Gastrocnemius medialis (tissue), 4 donors: Measurements from ENCODE around the gene LGI1. TPM values are rescaled to one million over a fixed set of nuclear protein-coding genes. Genes with fewer than 3 reads are reported as not detected.

ENCODE experiments used
- ATAC-seq, 2 donors: fragments of 150-250 bp; one replicate each; pipeline ENCODE4 v1.9.1; 2016
- DNase-seq, 2 donors: peaks; one replicate each; pipeline ENCODE4 v3.0.0-alpha.2; 2019
- H3K27ac ChIP-seq, 4 donors: fragments of 200-600 bp; sonication (generic); 1 replicate in 1 of 4; 2 replicates in 3 of 4; pipeline ENCODE4 v1.5.1; 2016 to 2018; ENCODE audit warnings: mild to moderate bottlenecking in 2 of 4, moderate library complexity in 1 of 4
- H3K27me3 ChIP-seq, 3 donors: fragments of 200-600 bp; sonication (generic) in 2 of 3; 1 replicate in 1 of 3; 2 replicates in 2 of 3; pipeline versions ENCODE4 v1.5.1 to v1.6.0; 2016 to 2019; ENCODE audit warnings: mild to moderate bottlenecking in 1 of 3, moderate library complexity in 1 of 3
- H3K36me3 ChIP-seq, 2 donors: fragments of 200-600 bp; sonication (generic) in 1 of 2; one replicate each; pipeline ENCODE4 v1.5.1; 2017 to 2018
- H3K4me1 ChIP-seq, 2 donors: fragments of 200-600 bp; sonication (generic) in 1 of 2; one replicate each; pipeline ENCODE4 v1.5.1; 2016 to 2017; ENCODE audit warnings: mild to moderate bottlenecking in 2 of 2
- H3K4me3 ChIP-seq, 4 donors: fragments of 200-600 bp; sonication (generic) in 3 of 4; 1 replicate in 1 of 4; 2 replicates in 3 of 4; pipeline ENCODE4 v1.5.1; 2016 to 2019; ENCODE audit warnings: mild to moderate bottlenecking in 2 of 4
- H3K9me3 ChIP-seq, 3 donors: fragments of 200-600 bp; sonication (generic) in 2 of 3; 1 replicate in 1 of 3; 2 replicates in 2 of 3; pipeline ENCODE4 v1.5.1; 2016 to 2019
- CTCF ChIP-seq, 5 experiments: fragments of 450-650 bp in 3 of 5; fragments of 200-600 bp in 2 of 5; sonication (generic) in 2 of 5; IDR thresholded peaks in 4 of 5; conservative IDR thresholded peaks in 1 of 5; 1 replicate in 4 of 5; 2 replicates in 1 of 5; pipeline ENCODE4 v1.5.1; 2016 to 2019; ENCODE audit warnings: antibody characterized with exemption in 5 of 5, mild to moderate bottlenecking in 3 of 5, moderate library complexity in 3 of 5
- POLR2A ChIP-seq, 2 donors: fragments of 450-650 bp; IDR thresholded peaks; one replicate each; pipeline ENCODE4 v1.6.1; 2017; ENCODE audit warnings: antibody characterized with exemption in 2 of 2, mild to moderate bottlenecking in 2 of 2, moderate library complexity in 2 of 2
- in situ Hi-C, 4 donors: fragments of 200-750 bp; cut with MboI; loops; one replicate each; pipeline versions ENCODE4 v1.15.0 to v1.8.0; 2017; ENCODE audit warnings: low sequenced_read_pairs in 4 of 4
- intact Hi-C: fragments of 100-400 bp; cut with DNase I; formaldehyde crosslinking; loops from one replicate; pipeline ENCODE4 v1.15.1; 2023; ENCODE audit warnings: low total_unique reads
- total RNA-seq, 4 donors: library from RNA; depleted of rRNA; stranded (reverse); fragments of >200 nt; gene quantifications; one replicate each; pipeline versions ENCODE4 v1.1.0 to v1.2.3, GENCODE V29; 2016

LGI1 gene
- total RNA-seq, 4 donors from 2014 or later: 0.33 to 12.6 TPM; not detected in 2

GRCh38 chr10:93775356-93775755 lies 17.6 kb downstream of the LGI1 start:
- ATAC-seq: no peak
- no peaks in the 10 kb centered on the region for H3K27me3 ChIP-seq
- in situ Hi-C loops: no loop called here
- H3K4me3 ChIP-seq: no peak overlapping the region
- DNase-seq: no peak
- H3K9me3 ChIP-seq: no peaks in the 10 kb centered on the region
- intact Hi-C loops: no loop called here
- no peaks in the 10 kb centered on the region for H3K4me1 ChIP-seq
- no peak overlapping the region for H3K27ac ChIP-seq
- TF ChIP-seq CTCF (IDR thresholded peaks at IDR 0.05 in 4 of 5, conservative IDR thresholded peaks at IDR 0.05 in 1 of 5) (no peak), POLR2A (IDR thresholded peaks at IDR 0.05) (no peak)
- H3K36me3 ChIP-seq: no peaks in the 10 kb centered on the region

- Histone ChIP-seq H3K36me3 (no peaks in the 10 kb centered on the region), H3K27ac (no peak overlapping the region), H3K9me3 (no peaks in the 10 kb centered on the region), H3K27me3 (no peaks in the 10 kb centered on the region), H3K4me3 (no peak overlapping the region), H3K4me1 (no peaks in the 10 kb centered on the region)
- intact Hi-C loops: no loop called here
- in situ Hi-C loops: no loop called here
- TF ChIP-seq CTCF (IDR thresholded peaks at IDR 0.05 in 4 of 5, conservative IDR thresholded peaks at IDR 0.05 in 1 of 5): no peak
- no peak for TF ChIP-seq POLR2A (IDR thresholded peaks at IDR 0.05)
- no peak for ATAC-seq
- DNase-seq: no peak
Observed at GRCh38 chr10:93777092-93777491, 19.4 kb downstream of the LGI1 start.

- ATAC-seq: no peak
Observed at GRCh38 chr10:93784059-93784458, 26.3 kb downstream of the LGI1 start.

GRCh38 chr10:93788413-93789208 lies 30.9 kb downstream of the LGI1 start:
- peaks cover 0 to 10% of the 10 kb centered on the region in 2 donors for H3K4me1 ChIP-seq
- no peaks in the 10 kb centered on the region for H3K9me3 ChIP-seq
- intact Hi-C loops: no loop called here
- H3K4me3 ChIP-seq: no peak overlapping the region
- H3K36me3 ChIP-seq: no peaks in the 10 kb centered on the region
- no peak for DNase-seq
- no peak overlapping the region for H3K27ac ChIP-seq
- in situ Hi-C loops: no loop called here
- ATAC-seq: no peak
- TF ChIP-seq POLR2A (IDR thresholded peaks at IDR 0.05) (no peak), CTCF (IDR thresholded peaks at IDR 0.05 in 4 of 5, conservative IDR thresholded peaks at IDR 0.05 in 1 of 5) (no peak)
- H3K27me3 ChIP-seq: no peaks in the 10 kb centered on the region

More at GRCh38 chr10:93784059-93784458, 26.3 kb downstream of the LGI1 start:
- no peak overlapping the region for H3K27ac ChIP-seq
- H3K36me3 ChIP-seq: no peaks in the 10 kb centered on the region
- H3K9me3 ChIP-seq: no peaks in the 10 kb centered on the region
- H3K4me1 ChIP-seq: peaks cover 0 to 7% of the 10 kb centered on the region in 2 donors
- intact Hi-C loops: no loop called here
- in situ Hi-C loops: no loop called here
- no peaks in the 10 kb centered on the region for H3K27me3 ChIP-seq
- no peak overlapping the region for H3K4me3 ChIP-seq
- DNase-seq: no peak
- no peak for TF ChIP-seq POLR2A (IDR thresholded peaks at IDR 0.05)
- no peak for TF ChIP-seq CTCF (IDR thresholded peaks at IDR 0.05 in 4 of 5, conservative IDR thresholded peaks at IDR 0.05 in 1 of 5)
